Cardiac ventricle fibroblast (primary cell): Measurements from ENCODE around the gene SBNO1. TPM values are rescaled to one million over a fixed set of nuclear protein-coding genes. Genes with fewer than 3 reads are reported as not detected.

Experiments
- total RNA-seq: library from RNA; depleted of rRNA; stranded (reverse); fragments of >200 nt; gene quantifications from 2 replicates; pipeline ENCODE4 v1.2.3, GENCODE V29; 2015

The SBNO1 gene
- total RNA-seq: 12.7 and 13.2 TPM in 2 replicates

GRCh38 chr12:123364532-123365024 is at the start of gene SBNO1:
Gene SBNO1, minus strand, starts transcription at chr12:123364847. Its CDS starts 14,406 bp downstream, at chr12:123350441.

Other genes with a start within 250 kb of the SBNO1 start
- gene PITPNM2, start 213.8 kb downstream of the SBNO1 start, total RNA-seq: 2.2 and 3.3 TPM in 2 replicates
- gene MPHOSPH9, start 131.7 kb downstream of the SBNO1 start, total RNA-seq: 6.7 and 27.5 TPM in 2 replicates
- 11.1 and 14.2 TPM in 2 replicates for gene MTRFR, start 131.4 kb downstream of the SBNO1 start, total RNA-seq
- 167 and 179 TPM in 2 replicates for gene CDK2AP1, start 93.0 kb downstream of the SBNO1 start, total RNA-seq
- 25.2 and 30.6 TPM in 2 replicates for gene KMT5A, start 19.3 kb upstream of the SBNO1 start, total RNA-seq
- gene RILPL2, start 71.8 kb upstream of the SBNO1 start, total RNA-seq: 4.2 and 4.6 TPM in 2 replicates
- gene SNRNP35, start 93.3 kb upstream of the SBNO1 start, total RNA-seq: 10.0 and 20.6 TPM in 2 replicates
- gene RILPL1, start 168.9 kb upstream of the SBNO1 start, total RNA-seq: 14.2 and 17.4 TPM in 2 replicates
- gene TMED2, start 219.7 kb upstream of the SBNO1 start, total RNA-seq: 190 and 192 TPM in 2 replicates
- gene DDX55, start 237.3 kb upstream of the SBNO1 start, total RNA-seq: 7.8 and 11.6 TPM in 2 replicates